Hippocampal formation (tissue), 2 donors: Measurements from ENCODE around the gene UMPS.
A peak's percentile ranks its signal among the peaks of the same experiment; 100 is the strongest.
"Not testable (repeated sequence)": the region's sequence is repeated elsewhere in the genome, so short reads cannot be mapped to it uniquely, and the experiment has no call there.

ENCODE experiments used
- DNase-seq, 2 donors: peaks; one replicate each; lab custom pipeline; 2025; lab: John Stamatoyannopoulos, UW

Gene UMPS

GRCh38 chr3:124707656-124708062 is 22.6 kb upstream of the UMPS start:
- no peak for DNase-seq

DNA sequence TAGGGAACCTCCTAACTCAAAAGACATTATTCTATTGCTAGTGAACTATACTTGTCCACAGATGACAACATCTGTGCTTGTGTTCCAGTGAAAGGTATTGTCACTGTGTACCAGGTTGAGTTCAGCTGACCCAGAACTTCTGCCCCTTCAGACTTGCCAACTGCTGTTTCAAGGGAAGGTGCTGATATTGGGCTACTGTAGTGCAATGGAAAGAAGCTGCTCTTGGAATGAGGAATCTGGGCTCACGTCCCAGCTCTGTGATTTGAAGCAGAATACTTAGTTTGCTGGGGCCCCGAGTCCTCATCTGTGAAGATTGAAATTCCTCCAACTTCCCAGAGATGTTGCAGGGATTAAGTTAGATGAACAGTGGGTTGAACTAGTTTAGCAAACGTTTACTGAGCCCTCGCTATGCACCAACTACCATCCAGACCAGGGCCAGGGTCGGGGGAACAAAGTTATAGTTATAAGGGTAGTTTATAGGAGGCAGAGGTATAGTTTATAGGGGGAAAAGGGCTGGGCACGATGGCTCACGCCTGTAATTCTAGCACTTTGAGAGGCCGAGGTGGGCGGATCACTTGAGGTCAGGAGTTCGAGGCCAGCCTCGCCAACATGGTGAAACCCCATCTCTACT is 15.9 kb upstream of the UMPS start:
- DNase-seq: no peak

- DNase-seq: no peak
Measured at GRCh38 chr3:124722589-124722988, 7.7 kb upstream of the UMPS start.

DNA sequence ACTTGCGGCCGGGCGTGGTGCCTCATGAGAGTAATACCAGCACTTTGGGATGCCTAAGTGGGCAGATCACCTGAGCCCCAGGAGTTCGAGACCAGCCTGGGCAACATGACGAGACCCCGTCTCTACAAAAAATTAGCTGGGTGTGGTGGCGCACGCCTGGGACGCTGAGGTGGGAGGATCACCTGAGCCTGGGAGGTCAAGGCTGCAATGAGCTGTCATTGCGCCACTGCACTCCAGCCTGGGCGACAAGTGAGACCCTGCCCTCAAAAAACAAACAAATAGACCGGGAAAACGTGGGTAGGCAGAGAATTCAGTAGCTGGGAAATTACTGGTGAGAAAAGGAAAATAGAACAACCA is 667 bp downstream of the UMPS start:
- DNase-seq: no peak

DNA sequence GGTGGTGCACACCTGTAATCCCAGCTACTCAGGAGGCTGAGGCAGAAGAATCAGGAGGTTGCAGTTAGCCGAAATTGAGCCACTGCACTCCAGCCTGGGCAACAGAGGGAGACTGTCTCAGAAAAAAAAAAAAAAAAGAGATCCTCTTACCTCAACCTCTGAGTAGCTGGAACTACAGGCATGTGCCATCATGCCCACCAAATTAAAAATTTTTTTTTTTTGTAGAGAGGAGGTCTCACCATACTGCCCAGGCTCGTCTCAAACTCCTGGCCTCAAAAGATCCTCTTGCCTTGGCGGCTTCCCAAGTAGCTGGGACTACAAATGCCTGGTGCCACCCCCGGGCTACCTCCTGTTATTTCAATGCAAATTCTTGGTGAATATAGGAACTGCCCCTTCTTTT is 1.5 kb downstream of the UMPS start:
- no peak for DNase-seq

GRCh38 chr3:124741027-124741426 is 10.8 kb downstream of the UMPS start:
- DNase-seq: no peak

- DNase-seq: no peak
Measured at GRCh38 chr3:124745756-124746155, 15.5 kb downstream of the UMPS start.

GRCh38 chr3:124747111-124747981 is 17.1 kb downstream of the UMPS start:
- DNase-seq: no peak

DNA sequence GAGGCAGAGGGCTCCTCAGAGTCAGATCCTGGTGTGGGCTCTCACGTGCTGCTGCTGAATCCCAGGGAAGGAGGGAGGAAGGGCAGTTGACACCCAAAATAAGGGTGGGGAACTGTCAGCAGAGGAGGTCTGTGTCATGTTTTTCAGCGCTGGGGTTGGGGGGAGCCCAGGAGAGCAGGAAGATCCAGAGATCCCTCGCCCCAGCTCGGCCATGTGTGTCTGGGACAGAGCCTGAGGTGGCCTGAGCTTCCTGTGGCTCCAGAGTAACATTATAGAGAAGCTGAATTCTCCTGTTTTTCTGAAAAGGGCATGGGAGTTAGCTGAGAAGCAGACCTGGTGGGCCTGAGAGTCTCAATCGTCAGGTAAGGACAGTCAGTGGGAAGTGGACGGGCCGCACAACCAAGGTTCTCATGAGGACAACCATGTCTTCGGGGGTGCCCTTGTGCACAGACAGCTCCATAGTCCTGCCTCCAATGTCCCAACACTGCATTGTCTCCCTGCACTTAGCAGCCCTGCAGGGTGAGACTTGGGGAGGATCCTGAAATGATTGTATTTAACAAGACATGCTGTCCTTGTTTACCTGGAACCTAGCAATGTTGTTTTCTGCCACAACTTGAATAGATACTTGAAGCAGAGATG is 18.4 kb downstream of the UMPS start:
- no peak for DNase-seq

- DNase-seq: not testable (repeated sequence)
Measured at GRCh38 chr3:124749877-124750276, 19.6 kb downstream of the UMPS start.

GRCh38 chr3:124751501-124751900 is 21.2 kb downstream of the UMPS start:
- DNase-seq: no peak

DNA sequence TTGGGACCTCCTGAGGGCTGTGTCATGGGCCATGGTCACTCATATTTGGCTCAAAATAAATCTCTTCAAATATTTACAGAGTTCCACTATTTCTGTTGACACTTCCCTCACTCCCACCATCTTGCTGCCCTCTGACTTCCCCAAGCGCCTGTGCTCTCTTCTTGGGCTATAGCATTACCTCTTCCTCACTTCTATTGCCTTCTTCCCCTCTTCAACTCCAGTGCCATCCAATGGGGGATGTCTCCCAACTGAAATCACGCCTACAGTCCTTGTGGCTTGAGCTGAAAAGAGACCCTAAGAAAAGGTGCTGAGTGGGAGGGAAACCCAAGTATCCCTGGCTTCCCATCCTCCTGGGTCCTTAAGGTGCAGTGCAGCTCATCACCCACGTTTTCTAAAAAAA is 21.8 kb downstream of the UMPS start:
- no peak for DNase-seq

- not testable (repeated sequence) for DNase-seq
Measured at GRCh38 chr3:124757926-124758325, 27.7 kb downstream of the UMPS start.

DNA sequence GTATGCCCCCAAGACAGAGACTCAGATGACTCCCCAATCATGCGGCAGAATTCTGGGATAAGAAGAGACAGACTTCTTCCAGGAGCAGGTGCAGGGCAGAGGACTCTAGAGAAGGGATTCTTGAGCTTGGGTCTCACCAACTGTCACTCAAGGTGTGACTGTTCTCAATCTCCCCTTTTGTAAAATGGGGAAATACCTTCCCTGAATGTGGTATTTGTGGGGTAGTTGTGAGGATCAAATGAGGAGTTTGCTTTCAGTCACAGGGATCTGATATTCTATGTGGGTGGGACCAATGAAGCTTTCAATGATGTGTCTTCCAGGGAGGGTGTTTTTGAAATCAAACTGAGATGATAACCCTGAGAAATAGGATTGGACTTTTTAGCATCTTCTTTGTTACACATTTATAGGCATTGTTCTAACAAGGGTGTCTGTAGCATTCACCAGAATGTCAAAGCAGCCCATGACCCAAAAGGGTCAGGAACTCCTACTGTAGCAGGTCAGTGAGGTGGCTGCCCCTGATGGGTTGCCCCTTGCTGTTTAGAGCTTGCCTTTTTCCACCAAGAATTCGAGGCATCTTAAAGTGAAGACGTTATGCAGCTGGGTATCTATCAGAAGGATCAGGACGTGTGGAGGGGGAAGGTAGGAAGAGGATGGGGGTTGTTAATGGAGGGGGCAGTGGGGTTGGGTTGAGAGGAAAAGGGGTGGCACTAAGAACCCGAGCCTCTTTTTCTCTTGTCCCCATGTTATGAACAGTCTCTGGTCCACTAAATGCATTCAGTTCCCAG is 28.8 kb downstream of the UMPS start:
- DNase-seq: no peak

DNA sequence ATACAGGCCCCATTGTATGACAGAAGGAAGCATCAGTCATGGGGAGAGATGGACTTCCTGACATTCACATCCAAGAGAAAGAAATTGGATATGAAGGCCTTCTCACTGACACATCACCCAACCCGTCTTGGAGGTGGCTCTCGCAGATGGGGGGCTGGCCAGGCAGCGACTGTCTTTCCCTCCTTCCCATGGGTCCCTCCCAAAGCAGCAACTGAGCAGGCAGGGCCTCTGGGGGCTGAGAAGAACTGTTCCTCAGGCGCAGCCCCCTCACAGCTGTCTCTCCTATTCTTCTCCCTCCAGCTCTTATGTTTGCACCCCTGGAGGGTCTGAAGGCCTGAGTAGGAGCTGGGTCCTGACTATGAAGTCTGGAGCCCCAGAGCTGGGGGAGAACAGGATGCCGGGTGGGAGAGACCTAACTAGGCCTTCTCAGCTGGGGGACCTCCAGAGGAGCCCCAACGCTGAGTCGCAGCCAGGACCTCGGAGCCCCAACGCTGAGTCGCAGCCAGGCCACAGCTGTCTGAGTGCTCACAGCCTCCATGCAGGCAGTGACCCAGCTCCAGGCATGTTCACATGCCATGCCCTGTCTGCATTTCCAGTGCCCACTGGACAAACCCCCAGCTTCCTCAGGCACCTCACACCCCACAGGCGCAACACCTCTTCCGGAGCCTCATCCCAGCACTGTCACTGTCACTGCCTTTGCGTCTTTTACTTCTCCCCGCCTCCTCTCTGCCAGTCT is 29.6 kb downstream of the UMPS start:
- DNase-seq: no peak

DNA sequence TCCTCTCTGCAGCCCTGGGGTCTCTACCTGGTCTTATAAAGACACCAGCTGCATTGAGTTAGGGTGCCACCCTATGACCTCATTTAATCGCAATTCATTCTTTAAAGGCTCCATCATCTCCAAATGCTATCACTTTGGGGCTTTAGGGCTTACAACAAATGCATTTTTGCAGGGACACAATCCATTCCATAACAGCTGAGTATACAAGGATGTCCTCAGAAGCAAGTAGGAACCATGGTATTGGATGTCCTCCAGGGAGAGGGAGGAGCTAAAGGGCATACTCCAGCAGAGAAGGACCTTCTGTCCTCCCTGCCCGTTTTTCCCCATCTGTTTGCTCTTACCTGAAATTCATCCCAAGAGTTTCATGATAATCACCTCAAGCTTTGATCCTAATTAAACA is 30.3 kb downstream of the UMPS start:
- DNase-seq: no peak

DNA sequence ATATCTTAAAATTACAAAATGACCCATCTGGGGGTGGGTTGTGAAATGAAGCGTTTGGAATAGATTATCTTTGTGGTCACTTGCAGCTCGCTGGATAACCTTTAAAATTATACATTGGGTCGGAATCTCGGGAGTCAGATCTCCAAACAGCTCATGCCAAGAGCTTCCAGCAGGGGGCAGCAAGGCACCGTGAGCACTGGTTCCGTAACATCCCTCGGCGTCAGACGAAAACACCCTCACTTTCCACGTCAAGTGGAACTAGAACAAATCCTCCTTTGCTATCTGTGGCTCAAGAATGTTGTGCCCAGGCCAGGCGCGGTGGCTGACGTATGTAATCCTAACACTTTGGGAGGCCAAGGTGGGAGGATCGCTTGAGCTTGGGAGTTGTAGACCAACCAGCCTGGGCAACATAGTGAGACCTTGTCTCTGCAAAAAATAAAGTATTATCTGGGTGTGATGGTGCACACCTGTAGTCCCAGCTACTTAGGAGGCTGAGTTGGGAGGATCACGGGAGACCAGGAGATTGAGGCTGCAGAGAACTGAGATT is 31.1 kb downstream of the UMPS start:
- peak; percentile 68 to 83 for DNase-seq

DNA sequence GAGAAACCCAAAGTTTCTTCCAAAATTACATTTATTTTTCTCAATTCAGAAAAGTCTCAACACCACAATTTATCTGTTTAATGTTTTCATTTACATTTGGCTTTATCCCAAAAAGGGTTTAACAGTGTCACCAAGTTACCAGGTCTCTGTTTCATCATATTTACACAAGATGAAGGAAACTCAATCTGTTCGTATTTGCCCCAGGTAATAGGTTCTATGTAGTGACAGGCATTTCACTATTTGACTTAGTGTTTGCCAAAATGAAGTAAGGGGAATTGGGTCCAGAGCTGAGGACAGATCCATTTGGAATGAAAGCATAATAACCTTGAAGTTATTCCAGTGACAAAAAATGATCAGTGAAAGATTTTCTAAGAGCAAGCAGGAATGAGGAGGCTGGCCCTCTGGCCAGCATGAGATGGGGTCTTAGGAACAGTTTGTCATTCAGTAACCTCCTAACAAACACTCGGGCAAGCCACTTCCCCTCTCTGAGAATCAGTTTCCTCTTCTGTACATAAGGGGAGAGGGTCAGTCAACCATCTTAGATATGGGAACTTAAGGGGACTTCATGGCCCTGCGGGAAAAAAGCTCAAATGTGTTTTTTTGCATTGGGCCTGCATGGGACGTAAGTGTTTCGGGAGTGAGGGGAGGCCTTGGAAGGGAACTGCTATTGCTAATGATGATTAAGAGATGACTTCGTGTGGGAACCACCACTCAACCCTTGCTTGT is 31.8 kb downstream of the UMPS start:
- DNase-seq: no peak

DNA sequence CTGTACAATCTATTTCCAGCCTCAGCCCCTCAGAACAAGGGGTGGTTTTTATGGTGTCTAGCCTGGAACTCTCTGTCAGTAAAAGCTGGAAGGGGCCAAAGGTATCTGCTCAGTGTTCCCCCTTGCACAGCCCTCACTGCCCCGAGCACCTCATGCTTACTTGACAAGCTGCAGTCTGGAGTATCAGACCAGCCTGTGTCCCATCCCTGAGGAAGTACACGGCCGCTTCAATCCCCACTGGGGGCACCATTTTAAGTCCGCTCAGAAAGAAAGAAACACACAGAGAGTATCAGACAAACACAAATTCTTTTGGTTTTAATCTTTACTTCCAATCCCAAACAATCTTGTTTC is 32.4 kb downstream of the UMPS start:
- DNase-seq: no peak

DNA sequence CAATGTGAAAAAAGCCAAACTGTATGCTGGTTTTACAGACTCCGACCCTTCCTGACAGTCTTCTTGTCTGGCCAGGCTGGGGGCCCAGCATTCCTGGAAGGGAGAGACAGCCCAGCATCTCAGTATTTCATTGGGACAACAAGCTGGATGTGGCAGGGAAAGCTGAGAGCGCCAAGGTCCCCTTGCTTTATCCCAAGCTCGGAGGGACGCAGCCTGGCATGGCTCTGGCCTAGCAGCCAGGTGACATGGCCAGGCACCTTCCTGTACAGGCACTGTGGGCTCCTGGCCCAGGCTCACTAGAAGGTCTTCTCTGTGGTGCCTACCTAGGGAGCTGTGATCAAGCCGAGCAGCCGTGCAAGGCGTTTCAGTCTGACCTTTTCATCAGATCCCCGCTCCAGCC is 33.0 kb downstream of the UMPS start:
- no peak for DNase-seq
